NOMO-1 treated with DMSO at 0.1 percent for 48 hours (cell line): ENCODE results near the gene GLG1.
"Not testable (repeated sequence)": the region's sequence is repeated elsewhere in the genome, so short reads cannot be mapped to it uniquely, and the experiment has no call there.

Experiments
- DNase-seq: peaks from one replicate; lab custom pipeline; 2025; ENCODE audit not compliant: unreplicated experiment; lab: John Stamatoyannopoulos, UW

The GLG1 gene

GRCh38 chr16:74542911-74543578 is 63.9 kb downstream of the GLG1 start:
- not testable (repeated sequence) for DNase-seq

GRCh38 chr16:74540663-74541062 is 66.3 kb downstream of the GLG1 start:
- DNase-seq, result not testable (repeated sequence)

GRCh38 chr16:74538801-74539200 is 68.1 kb downstream of the GLG1 start:
- not testable (repeated sequence) for DNase-seq

- DNase-seq, result not testable (repeated sequence)
Observed at GRCh38 chr16:74537746-74538145, 69.2 kb downstream of the GLG1 start.

GRCh38 chr16:74534650-74535049 is 72.3 kb downstream of the GLG1 start:
- DNase-seq, result not testable (repeated sequence)

GRCh38 chr16:74524926-74525325 is 82.0 kb downstream of the GLG1 start:
- no peak for DNase-seq

- DNase-seq, result no peak
Observed at GRCh38 chr16:74524117-74524516, 82.8 kb downstream of the GLG1 start.

GRCh38 chr16:74523706-74524105 is 83.2 kb downstream of the GLG1 start:
- DNase-seq, result not testable (repeated sequence)

GRCh38 chr16:74522160-74522559 is 84.8 kb downstream of the GLG1 start:
- DNase-seq, result no peak

GRCh38 chr16:74521691-74522090 is 85.2 kb downstream of the GLG1 start:
- no peak for DNase-seq

- DNase-seq, result not testable (repeated sequence)
Observed at GRCh38 chr16:74518934-74519333, 88.0 kb downstream of the GLG1 start.

- DNase-seq, result no peak
Observed at GRCh38 chr16:74511961-74512360, 95.0 kb downstream of the GLG1 start.

GRCh38 chr16:74505011-74505410 is 101.9 kb downstream of the GLG1 start:
- DNase-seq, result no peak

GRCh38 chr16:74503412-74503811 is 103.5 kb downstream of the GLG1 start:
- DNase-seq, result no peak

- DNase-seq, result no peak
Observed at GRCh38 chr16:74501484-74502478, 105.1 kb downstream of the GLG1 start.

- no peak for DNase-seq
Observed at GRCh38 chr16:74500907-74501306, 106.0 kb downstream of the GLG1 start.

GRCh38 chr16:74499114-74499513 is 107.8 kb downstream of the GLG1 start:
- DNase-seq, result no peak

- no peak for DNase-seq
Observed at GRCh38 chr16:74497761-74498160, 109.2 kb downstream of the GLG1 start.

- DNase-seq, result no peak
Observed at GRCh38 chr16:74496054-74496453, 110.9 kb downstream of the GLG1 start.

GRCh38 chr16:74492976-74493375 is 113.9 kb downstream of the GLG1 start:
- DNase-seq, result no peak

GRCh38 chr16:74487634-74488495 is 119.0 kb downstream of the GLG1 start:
- no peak for DNase-seq
